GM10266 (cell line): ENCODE measurements around the gene GDF11.

Experiments used
- DNase-seq: peaks from one replicate; pipeline ENCODE4 v3.0.0; 2012; ENCODE audit errors: extremely low spot score
- TF ChIP-seq, protein P1 (sequence below): IDR thresholded peaks from 2 replicates; pipeline ENCODE4 v1.5.1; 2012; ENCODE audit warnings: mild to moderate bottlenecking, low read depth; ENCODE audit not compliant: control insufficient read depth, insufficient read depth; ENCODE audit errors: missing control alignments

GDF11 gene

GRCh38 chr12:55696796-55697462 lies 46.0 kb upstream of the GDF11 start:
- TF ChIP-seq, protein P1, sequence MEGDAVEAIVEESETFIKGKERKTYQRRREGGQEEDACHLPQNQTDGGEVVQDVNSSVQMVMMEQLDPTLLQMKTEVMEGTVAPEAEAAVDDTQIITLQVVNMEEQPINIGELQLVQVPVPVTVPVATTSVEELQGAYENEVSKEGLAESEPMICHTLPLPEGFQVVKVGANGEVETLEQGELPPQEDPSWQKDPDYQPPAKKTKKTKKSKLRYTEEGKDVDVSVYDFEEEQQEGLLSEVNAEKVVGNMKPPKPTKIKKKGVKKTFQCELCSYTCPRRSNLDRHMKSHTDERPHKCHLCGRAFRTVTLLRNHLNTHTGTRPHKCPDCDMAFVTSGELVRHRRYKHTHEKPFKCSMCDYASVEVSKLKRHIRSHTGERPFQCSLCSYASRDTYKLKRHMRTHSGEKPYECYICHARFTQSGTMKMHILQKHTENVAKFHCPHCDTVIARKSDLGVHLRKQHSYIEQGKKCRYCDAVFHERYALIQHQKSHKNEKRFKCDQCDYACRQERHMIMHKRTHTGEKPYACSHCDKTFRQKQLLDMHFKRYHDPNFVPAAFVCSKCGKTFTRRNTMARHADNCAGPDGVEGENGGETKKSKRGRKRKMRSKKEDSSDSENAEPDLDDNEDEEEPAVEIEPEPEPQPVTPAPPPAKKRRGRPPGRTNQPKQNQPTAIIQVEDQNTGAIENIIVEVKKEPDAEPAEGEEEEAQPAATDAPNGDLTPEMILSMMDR: no peak
- no peak for DNase-seq

DNA sequence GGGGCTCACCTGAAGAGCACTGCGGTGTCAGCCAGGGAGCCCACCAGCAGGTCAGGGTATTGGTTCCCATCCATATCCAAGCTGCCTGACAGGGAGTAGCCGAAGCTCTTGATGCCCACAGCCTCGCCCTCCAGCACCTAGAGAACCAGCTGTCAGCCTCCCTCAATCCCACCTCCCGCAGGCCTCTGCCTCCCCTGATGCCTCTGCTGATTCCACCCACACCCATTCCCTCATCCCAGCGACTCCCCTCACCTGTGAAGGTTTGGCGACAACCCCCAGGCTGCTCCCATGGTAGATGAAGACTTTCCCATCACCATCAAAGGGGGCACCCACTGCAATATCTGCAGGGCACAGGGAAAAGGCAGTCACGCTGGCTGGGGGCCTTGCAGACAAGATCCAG lies 45.2 kb upstream of the GDF11 start:
- no peak for DNase-seq

DNA sequence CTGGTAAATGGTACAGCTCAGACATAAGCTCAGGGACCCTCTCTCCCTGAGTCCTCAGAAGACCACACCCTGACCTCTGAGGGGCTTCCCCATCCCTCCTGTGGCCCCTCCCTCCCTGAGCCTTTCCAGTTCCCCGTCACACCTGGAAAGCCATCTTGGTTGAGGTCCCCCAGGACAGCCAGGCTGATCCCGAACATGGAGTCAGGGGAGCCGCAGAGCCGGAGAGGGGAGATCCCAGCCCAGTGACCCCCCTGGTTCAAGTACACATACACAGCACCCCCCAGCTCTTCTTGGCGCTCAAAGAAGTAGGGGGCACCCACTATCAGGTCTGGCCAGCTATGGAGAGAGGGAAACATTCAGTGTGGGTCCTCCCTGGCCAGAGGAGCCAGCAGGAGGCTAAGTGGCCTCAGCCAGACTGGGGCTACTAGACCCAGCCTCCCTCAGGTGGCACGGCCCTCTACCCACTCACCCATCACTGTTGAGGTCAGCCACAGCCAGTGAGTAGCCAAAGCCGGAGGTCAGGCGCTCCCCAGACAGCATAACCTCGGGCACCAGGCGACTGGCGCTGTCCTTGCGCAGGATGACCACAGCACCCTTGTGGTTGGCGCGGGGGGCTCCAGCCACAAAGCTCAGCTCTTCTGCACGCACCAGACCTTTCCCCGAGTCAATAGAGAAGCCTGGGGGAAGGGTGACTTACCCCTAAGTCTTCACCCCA lies 44.5 kb upstream of the GDF11 start:
- TF ChIP-seq, protein P1: no peak
- no peak for DNase-seq

More for the DNA sequence above, 45.2 kb upstream of the GDF11 start:
- TF ChIP-seq, protein P1: no peak

DNA sequence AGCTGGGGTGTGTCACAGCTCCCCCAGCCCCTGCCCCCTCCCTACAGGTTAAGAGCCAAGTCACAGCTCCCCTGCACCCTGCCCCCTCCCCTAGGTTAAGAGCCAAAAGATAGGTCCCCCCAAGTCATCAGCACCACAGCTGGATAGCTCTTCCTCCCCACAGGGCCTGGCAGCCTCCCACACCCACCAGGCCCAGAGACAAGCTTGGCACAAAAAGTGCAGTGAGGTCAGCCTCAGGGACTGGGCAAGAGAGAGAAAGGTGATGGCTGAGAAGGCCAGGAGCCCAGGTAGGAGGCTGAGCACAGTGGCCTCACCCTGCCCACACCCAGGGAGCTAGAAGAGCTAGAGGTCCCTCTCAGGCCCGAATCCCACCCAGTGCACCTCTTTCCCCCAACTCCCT lies 44.0 kb upstream of the GDF11 start:
- DNase-seq: no peak
- TF ChIP-seq, protein P1: no peak

- TF ChIP-seq, protein P1: no peak
- no peak for DNase-seq
Observed at GRCh38 chr12:55699471-55700055, 43.4 kb upstream of the GDF11 start.

DNA sequence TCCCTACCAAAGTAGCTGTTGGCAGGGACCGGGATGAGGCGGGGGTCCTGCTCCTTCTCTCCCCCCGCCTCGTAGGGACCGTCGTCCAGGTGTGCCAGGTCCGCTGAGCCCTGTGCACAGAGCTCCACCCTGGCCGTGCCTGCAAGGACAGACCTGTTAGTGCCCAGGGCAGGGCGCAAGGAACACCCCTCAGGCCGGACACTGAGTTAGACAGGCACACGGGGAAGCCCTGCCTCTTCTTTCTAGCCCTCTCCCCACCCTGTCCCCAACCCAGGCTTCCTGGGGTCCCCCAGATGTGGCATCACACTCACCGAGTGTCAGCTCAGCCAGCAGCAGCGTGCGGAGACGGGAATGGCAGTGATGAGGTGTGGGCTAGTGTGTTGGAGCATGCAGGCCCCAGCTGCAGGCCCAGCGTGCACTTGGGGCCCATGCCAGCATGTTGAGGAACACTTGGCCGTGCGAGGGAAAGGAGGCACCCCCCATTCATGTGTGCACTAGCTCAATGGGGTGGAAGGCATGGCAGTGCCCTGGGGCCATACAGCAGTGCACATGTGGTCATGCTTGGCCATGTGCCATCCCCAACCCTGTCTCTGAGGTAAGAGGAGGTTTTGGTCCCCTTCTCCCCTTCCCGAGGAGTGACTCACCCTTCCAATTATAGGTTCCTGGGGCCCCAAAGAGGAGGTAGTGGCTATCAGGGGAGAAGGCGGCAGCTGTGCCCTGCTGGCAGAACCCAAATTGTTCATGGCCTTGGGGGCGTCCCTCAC lies 42.5 kb upstream of the GDF11 start:
- TF ChIP-seq, protein P1: no peak
- DNase-seq: no peak
